ENCODE data around the gene ZCCHC8.

ZCCHC8 gene

GRCh38 chr12:122500685-122501488, at the start of gene ZCCHC8:
TSS of gene ZCCHC8 (minus strand) at chr12:122500932. CDS start at chr12:122500840, 92 bp downstream.
- DNase-seq (ENCODE audit: low read depth, low spot score): peak; percentile 98
- in situ Hi-C loops (cut with HindIII; ENCODE audit: low sequenced_read_pairs): no loop called here
- TF ChIP-seq CTCF (IDR thresholded peaks at IDR 0.05; ENCODE audit: low read depth, low read length): no peak
- peak within 1 kb of the TSS; percentile 68 for H3K4me3 ChIP-seq (ENCODE audit: low read depth, low read length)

GRCh38 chr12:122547330-122547729, 46.6 kb upstream of the ZCCHC8 start:
- no peak for TF ChIP-seq CTCF (IDR thresholded peaks at IDR 0.05; ENCODE audit: low read depth, low read length)
- in situ Hi-C loops (cut with HindIII; ENCODE audit: low sequenced_read_pairs): no loop called here
- no peak overlapping the region for H3K4me3 ChIP-seq (ENCODE audit: low read depth, low read length)
- DNase-seq (ENCODE audit: low read depth, low spot score): no peak

- no peak for TF ChIP-seq CTCF (IDR thresholded peaks at IDR 0.05; ENCODE audit: low read depth, low read length)
- in situ Hi-C loops (cut with HindIII; ENCODE audit: low sequenced_read_pairs): no loop called here
- H3K4me3 ChIP-seq (ENCODE audit: low read depth, low read length): no peak overlapping the region
- no peak for DNase-seq (ENCODE audit: low read depth, low spot score)
Measured at GRCh38 chr12:122545855-122546254, 45.1 kb upstream of the ZCCHC8 start.

GRCh38 chr12:122544537-122544936, 43.8 kb upstream of the ZCCHC8 start:
- in situ Hi-C loops (cut with HindIII; ENCODE audit: low sequenced_read_pairs): no loop called here
- TF ChIP-seq CTCF (IDR thresholded peaks at IDR 0.05; ENCODE audit: low read depth, low read length): no peak
- H3K4me3 ChIP-seq (ENCODE audit: low read depth, low read length): no peak overlapping the region
- DNase-seq (ENCODE audit: low read depth, low spot score): no peak

- no peak overlapping the region for H3K4me3 ChIP-seq (ENCODE audit: low read depth, low read length)
- DNase-seq (ENCODE audit: low read depth, low spot score): no peak
- no peak for TF ChIP-seq CTCF (IDR thresholded peaks at IDR 0.05; ENCODE audit: low read depth, low read length)
- in situ Hi-C loops (cut with HindIII; ENCODE audit: low sequenced_read_pairs): no loop called here
Measured at GRCh38 chr12:122538496-122538895, 37.8 kb upstream of the ZCCHC8 start.

- no peak for DNase-seq (ENCODE audit: low read depth, low spot score)
- TF ChIP-seq CTCF (IDR thresholded peaks at IDR 0.05; ENCODE audit: low read depth, low read length): no peak
- in situ Hi-C loops (cut with HindIII; ENCODE audit: low sequenced_read_pairs): no loop called here
- H3K4me3 ChIP-seq (ENCODE audit: low read depth, low read length): no peak overlapping the region
Measured at GRCh38 chr12:122537021-122537420, 36.3 kb upstream of the ZCCHC8 start.
